Fibroblast of lung (primary cell): ENCODE data around the gene STK10.

Source experiments
- EZH2 ChIP-seq: IDR thresholded peaks from 2 replicates; pipeline ENCODE4 v1.5.1; 2012; ENCODE audit warnings: low read length, control low read depth, mild to moderate bottlenecking; ENCODE audit errors: missing control alignments
- TF ChIP-seq, protein P1 (sequence below), 2 donors: IDR thresholded peaks in 1 of 2; conservative IDR thresholded peaks in 1 of 2; 1 replicate in 1 of 2; 2 replicates in 1 of 2; pipeline ENCODE4 v1.5.1; 2011 to 2012; ENCODE audit warnings: low read length in 2 of 2, control low read depth in 1 of 2, inconsistent platforms in 1 of 2, low read depth in 1 of 2, mild to moderate bottlenecking in 1 of 2

DNA sequence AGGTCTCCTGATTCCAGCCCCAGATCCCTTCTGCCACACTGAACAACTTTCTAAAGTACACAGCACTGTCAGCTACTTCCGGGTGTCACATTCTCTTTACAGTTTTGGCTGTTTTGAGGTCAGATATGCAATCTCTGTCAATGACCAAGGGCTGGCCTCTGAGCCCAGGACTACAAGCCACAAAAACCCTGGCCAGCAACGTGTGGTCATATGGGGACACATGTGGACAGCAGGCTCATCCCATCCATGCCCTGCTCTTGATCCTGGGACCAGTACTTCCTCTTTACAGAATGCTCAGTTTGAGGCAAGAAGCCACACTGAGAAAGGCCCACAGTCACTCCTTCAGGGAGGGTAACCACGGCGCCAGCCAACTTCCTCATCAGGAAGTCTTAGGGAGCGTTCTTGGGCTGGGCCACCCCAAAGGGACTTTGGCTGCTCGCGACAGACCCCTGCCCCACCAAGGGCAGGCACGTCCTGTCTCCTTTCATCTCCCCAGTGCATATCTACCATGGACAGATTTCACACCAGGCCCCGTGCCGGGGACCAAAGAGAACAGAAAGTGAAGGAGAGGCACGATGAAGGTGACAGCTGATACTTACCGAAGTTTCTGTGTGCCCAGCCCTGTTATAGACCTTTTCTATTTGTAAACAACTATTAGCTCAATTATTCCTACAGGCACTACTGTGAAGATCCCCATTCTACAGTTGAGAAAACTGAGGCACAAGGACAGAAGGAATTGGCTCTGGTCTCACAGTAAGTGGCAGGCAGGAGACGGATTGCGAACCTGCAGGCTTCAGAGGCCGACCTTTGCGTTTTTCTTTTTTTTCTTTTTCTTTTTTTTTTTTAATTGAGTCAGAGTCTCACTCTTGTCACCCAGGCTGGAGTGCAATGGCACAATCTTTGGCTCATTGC, 37.3 kb downstream of the STK10 start:
- TF ChIP-seq, protein P1, sequence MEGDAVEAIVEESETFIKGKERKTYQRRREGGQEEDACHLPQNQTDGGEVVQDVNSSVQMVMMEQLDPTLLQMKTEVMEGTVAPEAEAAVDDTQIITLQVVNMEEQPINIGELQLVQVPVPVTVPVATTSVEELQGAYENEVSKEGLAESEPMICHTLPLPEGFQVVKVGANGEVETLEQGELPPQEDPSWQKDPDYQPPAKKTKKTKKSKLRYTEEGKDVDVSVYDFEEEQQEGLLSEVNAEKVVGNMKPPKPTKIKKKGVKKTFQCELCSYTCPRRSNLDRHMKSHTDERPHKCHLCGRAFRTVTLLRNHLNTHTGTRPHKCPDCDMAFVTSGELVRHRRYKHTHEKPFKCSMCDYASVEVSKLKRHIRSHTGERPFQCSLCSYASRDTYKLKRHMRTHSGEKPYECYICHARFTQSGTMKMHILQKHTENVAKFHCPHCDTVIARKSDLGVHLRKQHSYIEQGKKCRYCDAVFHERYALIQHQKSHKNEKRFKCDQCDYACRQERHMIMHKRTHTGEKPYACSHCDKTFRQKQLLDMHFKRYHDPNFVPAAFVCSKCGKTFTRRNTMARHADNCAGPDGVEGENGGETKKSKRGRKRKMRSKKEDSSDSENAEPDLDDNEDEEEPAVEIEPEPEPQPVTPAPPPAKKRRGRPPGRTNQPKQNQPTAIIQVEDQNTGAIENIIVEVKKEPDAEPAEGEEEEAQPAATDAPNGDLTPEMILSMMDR (conservative IDR thresholded peaks at IDR 0.05 in 1 of 2, IDR thresholded peaks at IDR 0.05 in 1 of 2; ENCODE audit: low read depth in 1 of 2, low read length in 2 of 2): no peak
- no peak for TF ChIP-seq EZH2
